ENCODE data around the gene PLAC8.

Gene PLAC8

GRCh38 chr4:83067058-83067639 is 47.4 kb downstream of the PLAC8 start:
- Histone ChIP-seq H3K4me1 (ENCODE audit: low read length) (no peaks in the 10 kb centered on the region), H2AFZ (ENCODE audit: low read length) (no peak overlapping the region), H4K20me1 (ENCODE audit: insufficient read depth, low read length) (no peaks in the 10 kb centered on the region), H3F3A (ENCODE audit: insufficient read depth, low read length) (no peaks in the 10 kb centered on the region), H3K4me2 (ENCODE audit: low read depth, low read length) (no peak overlapping the region), H3K79me2 (ENCODE audit: low read length) (no peaks in the 10 kb centered on the region), H3K9me3 (replicated peaks; ENCODE audit: insufficient read depth, low read length) (no peaks in the 10 kb centered on the region), H3K9me2 (replicated peaks; ENCODE audit: insufficient read depth, low read length) (no peaks in the 10 kb centered on the region), H3K27ac (ENCODE audit: low read length) (no peak overlapping the region), H3K9ac (ENCODE audit: low read length) (no peak overlapping the region), H3K27me3 (replicated peaks; ENCODE audit: insufficient read depth, low read length) (no peaks in the 10 kb centered on the region), H3K4me3 (ENCODE audit: low read length) (no peak overlapping the region), H3K36me3 (replicated peaks; ENCODE audit: insufficient read depth, low read length) (no peaks in the 10 kb centered on the region)
- TF ChIP-seq EZH2phosphoT487 (IDR thresholded peaks at IDR 0.05; ENCODE audit: low read length), result no peak
- TF ChIP-seq EZH2 (optimal IDR thresholded peaks at IDR 0.05; ENCODE audit: low read depth, low read length), result no peak
- no peak for TF ChIP-seq CTCF (IDR thresholded peaks at IDR 0.05; ENCODE audit: low read length)
- DNase-seq, result no peak

- no peaks in the 10 kb centered on the region for H3K4me1 ChIP-seq (ENCODE audit: low read length)
- H3K36me3 ChIP-seq (replicated peaks; ENCODE audit: insufficient read depth, low read length), result no peaks in the 10 kb centered on the region
- H3K79me2 ChIP-seq (ENCODE audit: low read length), result no peaks in the 10 kb centered on the region
- no peaks in the 10 kb centered on the region for H4K20me1 ChIP-seq (ENCODE audit: insufficient read depth, low read length)
- no peaks in the 10 kb centered on the region for H3K27me3 ChIP-seq (replicated peaks; ENCODE audit: insufficient read depth, low read length)
- DNase-seq, result no peak
- H3F3A ChIP-seq (ENCODE audit: insufficient read depth, low read length), result no peaks in the 10 kb centered on the region
- H3K9ac ChIP-seq (ENCODE audit: low read length), result no peak overlapping the region
- H3K27ac ChIP-seq (ENCODE audit: low read length), result no peak overlapping the region
- H3K9me2 ChIP-seq (replicated peaks; ENCODE audit: insufficient read depth, low read length), result no peaks in the 10 kb centered on the region
- no peaks in the 10 kb centered on the region for H3K9me3 ChIP-seq (replicated peaks; ENCODE audit: insufficient read depth, low read length)
- TF ChIP-seq EZH2phosphoT487 (IDR thresholded peaks at IDR 0.05; ENCODE audit: low read length) (no peak), EZH2 (optimal IDR thresholded peaks at IDR 0.05; ENCODE audit: low read depth, low read length) (no peak), CTCF (IDR thresholded peaks at IDR 0.05; ENCODE audit: low read length) (no peak)
- no peak overlapping the region for H3K4me3 ChIP-seq (ENCODE audit: low read length)
- no peak overlapping the region for H2AFZ ChIP-seq (ENCODE audit: low read length)
- H3K4me2 ChIP-seq (ENCODE audit: low read depth, low read length), result no peak overlapping the region
Observed at GRCh38 chr4:83065266-83065665, 49.3 kb downstream of the PLAC8 start.

GRCh38 chr4:83062739-83063138 is 51.8 kb downstream of the PLAC8 start:
- Histone ChIP-seq H3K4me3 (ENCODE audit: low read length) (no peak overlapping the region), H3K9me2 (replicated peaks; ENCODE audit: insufficient read depth, low read length) (no peaks in the 10 kb centered on the region), H3K79me2 (ENCODE audit: low read length) (no peaks in the 10 kb centered on the region), H3K9me3 (replicated peaks; ENCODE audit: insufficient read depth, low read length) (no peaks in the 10 kb centered on the region), H3F3A (ENCODE audit: insufficient read depth, low read length) (no peaks in the 10 kb centered on the region), H3K9ac (ENCODE audit: low read length) (no peak overlapping the region), H4K20me1 (ENCODE audit: insufficient read depth, low read length) (no peaks in the 10 kb centered on the region), H3K27ac (ENCODE audit: low read length) (no peak overlapping the region), H3K4me1 (ENCODE audit: low read length) (no peaks in the 10 kb centered on the region), H3K27me3 (replicated peaks; ENCODE audit: insufficient read depth, low read length) (no peaks in the 10 kb centered on the region), H3K4me2 (ENCODE audit: low read depth, low read length) (no peak overlapping the region), H3K36me3 (replicated peaks; ENCODE audit: insufficient read depth, low read length) (no peaks in the 10 kb centered on the region), H2AFZ (ENCODE audit: low read length) (no peak overlapping the region)
- DNase-seq, result no peak
- TF ChIP-seq EZH2 (optimal IDR thresholded peaks at IDR 0.05; ENCODE audit: low read depth, low read length) (no peak), EZH2phosphoT487 (IDR thresholded peaks at IDR 0.05; ENCODE audit: low read length) (no peak), CTCF (IDR thresholded peaks at IDR 0.05; ENCODE audit: low read length) (no peak)
